ENCODE data around the gene XYLT2. TPM values are rescaled to one million over a fixed set of nuclear protein-coding genes. Genes with fewer than 3 reads are reported as not detected.

The XYLT2 gene
- total RNA-seq, 1 donor from 2014 or later, result 30.4 TPM

- H3K36me3 ChIP-seq, result peaks cover 7 to 90% of the 10 kb centered on the region in 2 donors
- H3K9me3 ChIP-seq, result no peaks in the 10 kb centered on the region
- TF ChIP-seq POLR2AphosphoS5 (IDR thresholded peaks at IDR 0.05; ENCODE audit: insufficient read depth in 1 of 2, low read depth in 1 of 2), result no peak
- TF ChIP-seq CTCF (IDR thresholded peaks at IDR 0.05), result no peak
- no peak for TF ChIP-seq POLR2A (IDR thresholded peaks at IDR 0.05)
- H3K4me1 ChIP-seq, result no peaks in the 10 kb centered on the region
- intact Hi-C loops (cut with DNase I), result no loop called here
- DNase-seq (ENCODE audit: extremely low spot score in 2 of 2), result no peak
- H3K27me3 ChIP-seq, result no peaks in the 10 kb centered on the region
- no peak overlapping the region for H3K4me3 ChIP-seq
- H3K27ac ChIP-seq, result no peak overlapping the region
These were observed 42.8 kb downstream of the XYLT2 start for GRCh38 chr17:50388728-50389127.

GRCh38 chr17:50389534-50389933 is 43.6 kb downstream of the XYLT2 start:
- H3K36me3 ChIP-seq, result peaks cover 7 to 90% of the 10 kb centered on the region in 2 donors
- peaks cover 5% of the 10 kb centered on the region for H3K4me1 ChIP-seq
- no peak for DNase-seq (ENCODE audit: extremely low spot score in 2 of 2)
- TF ChIP-seq POLR2AphosphoS5 (IDR thresholded peaks at IDR 0.05; ENCODE audit: insufficient read depth in 1 of 2, low read depth in 1 of 2) (no peak), POLR2A (IDR thresholded peaks at IDR 0.05) (no peak), CTCF (IDR thresholded peaks at IDR 0.05) (no peak)
- no peaks in the 10 kb centered on the region for H3K9me3 ChIP-seq
- H3K27me3 ChIP-seq, result no peaks in the 10 kb centered on the region
- intact Hi-C loops (cut with DNase I), result no loop called here
- H3K4me3 ChIP-seq, result no peak overlapping the region
- H3K27ac ChIP-seq, result no peak overlapping the region

GRCh38 chr17:50392621-50393020 is 46.7 kb downstream of the XYLT2 start:
- H3K9me3 ChIP-seq, result no peaks in the 10 kb centered on the region
- no peak for DNase-seq (ENCODE audit: extremely low spot score in 2 of 2)
- TF ChIP-seq CTCF (IDR thresholded peaks at IDR 0.05) (no peak), POLR2AphosphoS5 (IDR thresholded peaks at IDR 0.05; ENCODE audit: insufficient read depth in 1 of 2, low read depth in 1 of 2) (no peak), POLR2A (IDR thresholded peaks at IDR 0.05) (no peak)
- peaks cover 7 to 65% of the 10 kb centered on the region in 2 donors for H3K36me3 ChIP-seq
- H3K4me3 ChIP-seq, result no peak overlapping the region
- intact Hi-C loops (cut with DNase I), result no loop called here
- H3K27ac ChIP-seq, result no peak overlapping the region
- H3K4me1 ChIP-seq, result peaks cover 29% of the 10 kb centered on the region
- no peaks in the 10 kb centered on the region for H3K27me3 ChIP-seq

- Histone ChIP-seq H3K27me3 (no peaks in the 10 kb centered on the region), H3K27ac (no peak overlapping the region), H3K36me3 (peaks cover 7 to 54% of the 10 kb centered on the region in 2 donors), H3K4me1 (peaks cover 34% of the 10 kb centered on the region), H3K4me3 (no peak overlapping the region), H3K9me3 (no peaks in the 10 kb centered on the region)
- TF ChIP-seq POLR2A (IDR thresholded peaks at IDR 0.05) (no peak), POLR2AphosphoS5 (IDR thresholded peaks at IDR 0.05; ENCODE audit: insufficient read depth in 1 of 2, low read depth in 1 of 2) (no peak), CTCF (IDR thresholded peaks at IDR 0.05) (no peak)
- DNase-seq (ENCODE audit: extremely low spot score in 2 of 2), result no peak
- intact Hi-C loops (cut with DNase I), result no loop called here
These were observed 47.8 kb downstream of the XYLT2 start for GRCh38 chr17:50393700-50394099.

- Histone ChIP-seq H3K36me3 (peaks cover 7 to 51% of the 10 kb centered on the region in 2 donors), H3K4me3 (no peak overlapping the region), H3K27me3 (no peaks in the 10 kb centered on the region), H3K4me1 (peaks cover 34% of the 10 kb centered on the region), H3K27ac (no peak overlapping the region), H3K9me3 (no peaks in the 10 kb centered on the region)
- TF ChIP-seq POLR2A (IDR thresholded peaks at IDR 0.05) (no peak), POLR2AphosphoS5 (IDR thresholded peaks at IDR 0.05; ENCODE audit: insufficient read depth in 1 of 2, low read depth in 1 of 2) (no peak), CTCF (IDR thresholded peaks at IDR 0.05) (no peak)
- DNase-seq (ENCODE audit: extremely low spot score in 2 of 2), result no peak
- intact Hi-C loops (cut with DNase I), result no loop called here
These were observed 48.8 kb downstream of the XYLT2 start for GRCh38 chr17:50394711-50395110.
